K562 (cell line): ENCODE measurements around the gene P2RY6. TPM values are rescaled to one million over a fixed set of nuclear protein-coding genes. Genes with fewer than 3 reads are reported as not detected.

Experiments
- ATAC-seq: fragments of 200-7000 bp; cut with Tn5 transposase; 3 replicates; pipeline ENCODE4 v1.9.1; 2020; ENCODE audit warnings: moderate library complexity
- BruUV-seq: library from RNA; stranded (reverse); fragments of 400-500 nt; replicated peaks from 2 replicates; lab custom pipeline; 2021; lab: Mats Ljungman, UMichigan
- CTCF ChIA-PET: fragments of 300-600 bp; formaldehyde crosslinking; extraction: SDS; loops from one replicate; lab custom pipeline; 2021; ENCODE audit warnings: low intra/inter-chr PET ratio; lab: Yijun Ruan, JAX
- POLR2A ChIA-PET: fragments of 300-600, 350-650 bp; sonication (Branson Sonifier 250); formaldehyde crosslinking; extraction: SDS; loops from one replicate; lab custom pipeline; 2021; ENCODE audit warnings: antibody characterized with exemption, inconsistent platforms; lab: Yijun Ruan, JAX
- DNase-seq, 4 experiments: peaks; one replicate each; pipeline versions ENCODE4 v3.0.0 to v3.0.0-alpha.2; 2011 to 2018; ENCODE audit warnings: low spot score in 3 of 4, mixed read lengths in 3 of 4; ENCODE audit errors: extremely low read depth in 1 of 4
- FAIRE-seq: peaks from 2 replicates; lab custom pipeline; 2011; peaks lifted over from hg19 to GRCh38; lab: Jason Lieb, UNC
- H2AFZ ChIP-seq: 2 replicates; pipeline ENCODE4 v1.6.0; 2011; ENCODE audit warnings: low read depth, low read length, control low read depth, inconsistent platforms
- H3K27ac ChIP-seq: fragments of 200-600 bp; 3 replicates; pipeline ENCODE4 v1.8.0; 2011; ENCODE audit warnings: low read depth, mild to moderate bottlenecking, control low read depth, inconsistent platforms, low read length, moderate library complexity, mixed read lengths; ENCODE audit errors: extremely low read depth
- H3K27me3 ChIP-seq, 2 experiments: fragments of 300-600 bp in 1 of 2; 2 replicates in 1 of 2; 3 replicates in 1 of 2; pipeline versions ENCODE4 v1.6.0 to v1.8.0; 2011; ENCODE audit warnings: inconsistent platforms in 2 of 2, low read length in 2 of 2, mild to moderate bottlenecking in 1 of 2, mixed read lengths in 1 of 2, moderate library complexity in 1 of 2; ENCODE audit not compliant: control insufficient read depth in 2 of 2, insufficient read depth in 2 of 2
- H3K36me3 ChIP-seq: fragments of 300-600 bp; 3 replicates; pipeline ENCODE4 v1.8.0; 2011; ENCODE audit warnings: mild to moderate bottlenecking, low read length, inconsistent platforms; ENCODE audit not compliant: control insufficient read depth, insufficient read depth
- H3K4me1 ChIP-seq, 2 experiments: fragments of 200-600 bp in 1 of 2; replicated peaks in 1 of 2; 2 replicates in 1 of 2; 3 replicates in 1 of 2; pipeline versions ENCODE4 v1.5.1 to v1.8.0; 2011; ENCODE audit warnings: inconsistent platforms in 2 of 2, low read length in 2 of 2, mild to moderate bottlenecking in 1 of 2, mixed read lengths in 1 of 2, moderate library complexity in 1 of 2; ENCODE audit not compliant: control insufficient read depth in 2 of 2, insufficient read depth in 2 of 2
- H3K4me2 ChIP-seq: 2 replicates; pipeline ENCODE4 v1.6.1; 2011; ENCODE audit warnings: low read length, control low read depth, inconsistent platforms, mixed read lengths; ENCODE audit not compliant: insufficient read depth
- H3K4me3 ChIP-seq: fragments of 200-600 bp; sonication (generic), shearing (Covaris generic); 2 replicates; pipeline ENCODE4 v1.5.1; 2016; ENCODE audit warnings: control low read depth, inconsistent platforms
- H3K79me2 ChIP-seq: fragments of 200-600 bp; 3 replicates; pipeline ENCODE4 v1.8.0; 2011; ENCODE audit warnings: low read length, inconsistent platforms; ENCODE audit not compliant: control insufficient read depth, insufficient read depth
- H3K9ac ChIP-seq, 2 experiments: 2 replicates each; pipeline versions ENCODE4 v1.6.0 to v1.6.1; 2011; ENCODE audit warnings: low read depth in 2 of 2, low read length in 2 of 2, control low read depth in 1 of 2, inconsistent platforms in 1 of 2, mild to moderate bottlenecking in 1 of 2, mixed read lengths in 1 of 2; ENCODE audit not compliant: insufficient read depth in 1 of 2
- H3K9me1 ChIP-seq: one replicate; pipeline ENCODE4 v1.6.0; 2011; ENCODE audit warnings: inconsistent platforms, mild to moderate bottlenecking, low read length, moderate library complexity; ENCODE audit not compliant: control insufficient read depth, insufficient read depth
- H3K9me3 ChIP-seq: replicated peaks from 2 replicates; pipeline ENCODE4 v1.5.1; 2011; ENCODE audit warnings: low read depth, low read length, inconsistent platforms; ENCODE audit not compliant: control insufficient read depth, insufficient read depth
- H4K20me1 ChIP-seq: replicated peaks from 2 replicates; pipeline ENCODE4 v1.6.1; 2011; ENCODE audit warnings: low read length, inconsistent platforms, mixed read lengths; ENCODE audit not compliant: control insufficient read depth, insufficient read depth
- BCL6 ChIP-seq: fragments of 250-450 bp; sonication (Bioruptor Pico); IDR thresholded peaks from 2 replicates; pipeline ENCODE4 v1.4.0; 2020
- DPF2 ChIP-seq: fragments of 450-650 bp; IDR thresholded peaks from 2 replicates; pipeline ENCODE4 v1.6.1; 2016
- EP400 ChIP-seq: fragments of 450-650 bp; IDR thresholded peaks from 2 replicates; pipeline ENCODE4 v1.6.1; 2017; ENCODE audit warnings: antibody characterized with exemption, mild to moderate bottlenecking, moderate library complexity
- GTF2A2 ChIP-seq: IDR thresholded peaks from 2 replicates; pipeline ENCODE4 v1.6.1; 2016; ENCODE audit warnings: mild to moderate bottlenecking, missing genetic modification characterization, missing compliant biosample characterization
- MCM3 ChIP-seq: fragments of 450-650 bp; IDR thresholded peaks from 2 replicates; pipeline ENCODE4 v1.6.1; 2016
- NEUROD1 ChIP-seq: fragments of 150-350 bp; IDR thresholded peaks from 2 replicates; pipeline ENCODE4 v1.6.1; 2014; ENCODE audit warnings: borderline replicate concordance, low read length, low read depth; ENCODE audit not compliant: partially characterized antibody
- NFYB ChIP-seq: IDR thresholded peaks from 2 replicates; pipeline ENCODE4 v1.6.1; 2011; ENCODE audit warnings: mild to moderate bottlenecking, moderate library complexity; ENCODE audit not compliant: insufficient read length; ENCODE audit errors: extremely low read depth
- NRF1 ChIP-seq, 2 experiments: fragments of 450-650 bp; IDR thresholded peaks in 1 of 2; conservative IDR thresholded peaks in 1 of 2; 2 replicates each; pipeline ENCODE4 v1.6.1; 2014; ENCODE audit warnings: mild to moderate bottlenecking in 2 of 2
- SAFB ChIP-seq: fragments of 200-400 bp; formaldehyde crosslinking; IDR thresholded peaks from 2 replicates; pipeline ENCODE4 v1.6.1; 2017; ENCODE audit warnings: low read depth, low read length, borderline replicate concordance
- SRF ChIP-seq, 2 experiments: fragments of 250-450, 450-650 bp in 1 of 2; sonication (Bioruptor Pico) in 1 of 2; sonication (generic) in 1 of 2; formaldehyde crosslinking; IDR thresholded peaks; 2 replicates each; pipeline versions ENCODE4 v1.5.0 to v1.5.1; 2020 to 2022; ENCODE audit warnings: mild to moderate bottlenecking in 1 of 2, missing genetic modification reagents in 1 of 2
- SRSF9 ChIP-seq: fragments of 200-400 bp; formaldehyde crosslinking; IDR thresholded peaks from 2 replicates; pipeline ENCODE4 v1.6.1; 2017; ENCODE audit warnings: low read depth, low read length, borderline replicate concordance
- ZKSCAN3 ChIP-seq: fragments of 250-450 bp; sonication (Bioruptor Pico); IDR thresholded peaks from 2 replicates; pipeline ENCODE4 v1.4.0; 2020
- ZNF695 ChIP-seq: fragments of 450-650 bp; formaldehyde crosslinking; IDR thresholded peaks from 2 replicates; pipeline ENCODE4 v1.4.0; 2020; ENCODE audit warnings: mild to moderate bottlenecking, moderate library complexity
- WGBS: fragments of 100-300 bp; shearing (Covaris generic); methylation state at CpG from one replicate; pipeline ENCODE4 v1.1.6; 2016; ENCODE audit warnings: low coverage, mixed read lengths; ENCODE audit not compliant: insufficient coverage; ENCODE audit errors: missing lambda C conversion rate; 5-methylcytosine and 5-hydroxymethylcytosine counted together
- in situ Hi-C: fragments of 300-500 bp; cut with MboI; formaldehyde crosslinking; loops from 4 replicates; pipeline ENCODE4 v1.15.0; 2018; ENCODE audit warnings: inconsistent platforms, mixed read lengths
- intact Hi-C: fragments of 100-400 bp; cut with micrococcal nuclease; formaldehyde crosslinking; loops from 2 replicates; pipeline ENCODE4 v1.14.2; 2022
- polyA plus RNA-seq, 8 experiments: library from polyadenylated mRNA; depleted of rRNA in 4 of 8; stranded (reverse) in 5 of 8; unstranded in 3 of 8; fragments of >200 nt; fragmentation: Nextera tagmentation in 2 of 8; fragmentation: Illumina TruSeq in 1 of 8; extraction: Ambion mirVana in 2 of 8; extraction: Trizol in 1 of 8; gene quantifications; 2 replicates each; pipeline versions ENCODE4 v1.2.1 to v1.2.3, GENCODE V29; 2011 to 2014; ENCODE audit warnings: inconsistent platforms in 1 of 8, missing spikeins in 1 of 8
- total RNA-seq, 7 experiments: library from RNA; depleted of rRNA in 6 of 7; stranded (reverse); fragments of >200 nt in 6 of 7; fragmentation: Illumina TruSeq in 2 of 7; extraction: Trizol in 2 of 7; gene quantifications; 2 replicates each; pipeline versions ENCODE4 v1.2.1 to v1.2.3, GENCODE V29; 2011 to 2021; ENCODE audit warnings: low replicate concordance in 1 of 7
- TF ChIP-seq, protein P1 (sequence below): sonication (generic); formaldehyde crosslinking; IDR thresholded peaks from 2 replicates; pipeline ENCODE4 v1.8.0; 2022; ENCODE audit warnings: mild to moderate bottlenecking, low read depth, missing genetic modification reagents
- TF ChIP-seq, protein P2 (sequence below), 2 experiments: fragments of 450-650 bp; IDR thresholded peaks; 2 replicates each; pipeline ENCODE4 v1.6.1; 2018; ENCODE audit warnings: mild to moderate bottlenecking in 2 of 2, low read depth in 1 of 2; ENCODE audit not compliant: partially characterized antibody in 2 of 2
- TF ChIP-seq, protein P3 (sequence below): IDR thresholded peaks from 2 replicates; pipeline ENCODE4 v1.6.1; 2011; ENCODE audit warnings: borderline replicate concordance, low read depth, mild to moderate bottlenecking, moderate library complexity, low read length; ENCODE audit not compliant: insufficient read depth, poor library complexity, severe bottlenecking

The P2RY6 gene
- total and polyA plus RNA-seq, 9 of the 15 experiments (the other 6 are each of a cell fraction or from before 2014, with no cell fraction given): not detected

DNA sequence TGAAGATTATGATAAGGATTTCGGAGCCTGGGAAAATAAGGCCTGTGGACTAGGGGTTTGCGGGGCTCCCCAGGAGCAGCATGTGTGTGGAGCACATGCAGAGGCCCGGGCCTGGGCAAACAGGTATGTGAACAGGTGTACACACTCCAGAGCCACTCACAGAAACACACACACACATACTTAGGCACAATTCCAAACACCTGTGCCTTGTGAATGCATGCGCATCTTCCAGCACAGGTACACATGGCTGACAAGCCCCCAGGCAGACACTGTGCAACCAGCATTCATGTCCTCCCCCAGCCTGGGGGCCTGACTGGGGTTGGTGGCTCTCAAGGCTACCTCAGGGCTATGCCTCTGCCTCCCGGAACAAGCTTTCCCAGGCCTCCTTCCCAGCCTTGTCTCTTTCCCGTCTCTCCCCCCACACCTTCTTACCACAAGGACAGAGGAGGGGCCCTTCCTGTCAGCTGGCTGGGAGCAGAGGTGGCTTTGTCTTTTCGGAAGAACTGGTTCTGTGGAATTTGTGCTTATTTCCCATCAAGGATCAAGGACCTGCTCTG lies 2.6 kb upstream of the P2RY6 start:
- whole genome bisulfite sequencing: 8% methylated on average over 7 of the region's 7 CpGs
- Histone ChIP-seq H3K9me1 (no peaks in the 10 kb centered on the region), H3K27me3 (peaks cover 29 to 85% of the 10 kb centered on the region in 2 experiments), H3K4me1 (peaks cover 0 to 17% of the 10 kb centered on the region in 2 experiments; a peak in 3 of 5 replicates), H4K20me1 (no peaks in the 10 kb centered on the region), H3K36me3 (no peaks in the 10 kb centered on the region), H3K9me3 (no peaks in the 10 kb centered on the region), H3K79me2 (no peaks in the 10 kb centered on the region), H3K27ac (no peak overlapping the region), H3K4me3 (no peak overlapping the region), H3K4me2 (no peak overlapping the region), H2AFZ (no peak overlapping the region), H3K9ac (no peak overlapping the region)
- intact Hi-C loops: no loop called here
- ATAC-seq: no peak
- POLR2A ChIA-PET: interaction anchor here (0.8 kb wide), 1 partner anchor 80 kb away, joined by 3 read pairs; no protein-coding TSS in a partner anchor
- no TSS peak for BruUV-seq
- in situ Hi-C loops: no loop called here
- no peak for FAIRE-seq
- no peak for DNase-seq
- CTCF ChIA-PET: no interaction called here
- no peak for TF ChIP-seq GTF2A2 (tag)
- TF ChIP-seq, protein P1, sequence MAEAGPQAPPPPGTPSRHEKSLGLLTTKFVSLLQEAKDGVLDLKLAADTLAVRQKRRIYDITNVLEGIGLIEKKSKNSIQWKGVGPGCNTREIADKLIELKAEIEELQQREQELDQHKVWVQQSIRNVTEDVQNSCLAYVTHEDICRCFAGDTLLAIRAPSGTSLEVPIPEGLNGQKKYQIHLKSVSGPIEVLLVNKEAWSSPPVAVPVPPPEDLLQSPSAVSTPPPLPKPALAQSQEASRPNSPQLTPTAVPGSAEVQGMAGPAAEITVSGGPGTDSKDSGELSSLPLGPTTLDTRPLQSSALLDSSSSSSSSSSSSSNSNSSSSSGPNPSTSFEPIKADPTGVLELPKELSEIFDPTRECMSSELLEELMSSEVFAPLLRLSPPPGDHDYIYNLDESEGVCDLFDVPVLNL (CRISPR knock-in tag): no peak
- TF ChIP-seq MCM3: no peak
- no peak for TF ChIP-seq SRSF9
- no peak for TF ChIP-seq ZKSCAN3 (CRISPR knock-in tag)
- TF ChIP-seq, protein P2, sequence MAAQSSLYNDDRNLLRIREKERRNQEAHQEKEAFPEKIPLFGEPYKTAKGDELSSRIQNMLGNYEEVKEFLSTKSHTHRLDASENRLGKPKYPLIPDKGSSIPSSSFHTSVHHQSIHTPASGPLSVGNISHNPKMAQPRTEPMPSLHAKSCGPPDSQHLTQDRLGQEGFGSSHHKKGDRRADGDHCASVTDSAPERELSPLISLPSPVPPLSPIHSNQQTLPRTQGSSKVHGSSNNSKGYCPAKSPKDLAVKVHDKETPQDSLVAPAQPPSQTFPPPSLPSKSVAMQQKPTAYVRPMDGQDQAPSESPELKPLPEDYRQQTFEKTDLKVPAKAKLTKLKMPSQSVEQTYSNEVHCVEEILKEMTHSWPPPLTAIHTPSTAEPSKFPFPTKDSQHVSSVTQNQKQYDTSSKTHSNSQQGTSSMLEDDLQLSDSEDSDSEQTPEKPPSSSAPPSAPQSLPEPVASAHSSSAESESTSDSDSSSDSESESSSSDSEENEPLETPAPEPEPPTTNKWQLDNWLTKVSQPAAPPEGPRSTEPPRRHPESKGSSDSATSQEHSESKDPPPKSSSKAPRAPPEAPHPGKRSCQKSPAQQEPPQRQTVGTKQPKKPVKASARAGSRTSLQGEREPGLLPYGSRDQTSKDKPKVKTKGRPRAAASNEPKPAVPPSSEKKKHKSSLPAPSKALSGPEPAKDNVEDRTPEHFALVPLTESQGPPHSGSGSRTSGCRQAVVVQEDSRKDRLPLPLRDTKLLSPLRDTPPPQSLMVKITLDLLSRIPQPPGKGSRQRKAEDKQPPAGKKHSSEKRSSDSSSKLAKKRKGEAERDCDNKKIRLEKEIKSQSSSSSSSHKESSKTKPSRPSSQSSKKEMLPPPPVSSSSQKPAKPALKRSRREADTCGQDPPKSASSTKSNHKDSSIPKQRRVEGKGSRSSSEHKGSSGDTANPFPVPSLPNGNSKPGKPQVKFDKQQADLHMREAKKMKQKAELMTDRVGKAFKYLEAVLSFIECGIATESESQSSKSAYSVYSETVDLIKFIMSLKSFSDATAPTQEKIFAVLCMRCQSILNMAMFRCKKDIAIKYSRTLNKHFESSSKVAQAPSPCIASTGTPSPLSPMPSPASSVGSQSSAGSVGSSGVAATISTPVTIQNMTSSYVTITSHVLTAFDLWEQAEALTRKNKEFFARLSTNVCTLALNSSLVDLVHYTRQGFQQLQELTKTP (IDR thresholded peaks at IDR 0.05; ENCODE audit: low read depth in 1 of 2, partially characterized antibody in 2 of 2): no peak
- TF ChIP-seq, protein P3, sequence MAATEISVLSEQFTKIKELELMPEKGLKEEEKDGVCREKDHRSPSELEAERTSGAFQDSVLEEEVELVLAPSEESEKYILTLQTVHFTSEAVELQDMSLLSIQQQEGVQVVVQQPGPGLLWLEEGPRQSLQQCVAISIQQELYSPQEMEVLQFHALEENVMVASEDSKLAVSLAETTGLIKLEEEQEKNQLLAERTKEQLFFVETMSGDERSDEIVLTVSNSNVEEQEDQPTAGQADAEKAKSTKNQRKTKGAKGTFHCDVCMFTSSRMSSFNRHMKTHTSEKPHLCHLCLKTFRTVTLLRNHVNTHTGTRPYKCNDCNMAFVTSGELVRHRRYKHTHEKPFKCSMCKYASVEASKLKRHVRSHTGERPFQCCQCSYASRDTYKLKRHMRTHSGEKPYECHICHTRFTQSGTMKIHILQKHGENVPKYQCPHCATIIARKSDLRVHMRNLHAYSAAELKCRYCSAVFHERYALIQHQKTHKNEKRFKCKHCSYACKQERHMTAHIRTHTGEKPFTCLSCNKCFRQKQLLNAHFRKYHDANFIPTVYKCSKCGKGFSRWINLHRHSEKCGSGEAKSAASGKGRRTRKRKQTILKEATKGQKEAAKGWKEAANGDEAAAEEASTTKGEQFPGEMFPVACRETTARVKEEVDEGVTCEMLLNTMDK: no peak
- no peak for TF ChIP-seq SAFB
- TF ChIP-seq NEUROD1: no peak
- TF ChIP-seq SRF (CRISPR knock-in tag; IDR thresholded peaks at IDR 0.05): no peak
- no peak for TF ChIP-seq NFYB
- TF ChIP-seq ZNF695 (CRISPR knock-in tag): no peak
- no peak for TF ChIP-seq EP400
- no peak for TF ChIP-seq DPF2
- TF ChIP-seq NRF1 (conservative IDR thresholded peaks at IDR 0.05 in 1 of 2, IDR thresholded peaks at IDR 0.05 in 1 of 2): no peak
- TF ChIP-seq BCL6 (CRISPR knock-in tag): no peak
